SK-N-SH (cell line): Measurements from ENCODE around the gene SMARCC2. TPM values are rescaled to one million over a fixed set of nuclear protein-coding genes. Genes with fewer than 3 reads are reported as not detected.

Experiments used
- CTCF ChIA-PET: fragments of 300-600, 350-600 bp; formaldehyde crosslinking; extraction: SDS; loops from one replicate; lab custom pipeline; 2021; lab: Yijun Ruan, JAX
- POLR2A ChIA-PET: fragments of 350-600 bp; sonication (Branson Sonifier 250); formaldehyde crosslinking; extraction: SDS; loops from one replicate; lab custom pipeline; 2020; ENCODE audit warnings: antibody characterized with exemption, inconsistent platforms; lab: Yijun Ruan, JAX
- DNase-seq: peaks from one replicate; pipeline ENCODE4 v3.0.0; 2012
- H2AFZ ChIP-seq: fragments of 200-600 bp; sonication (generic); 2 replicates; pipeline ENCODE4 v1.8.1; 2016; ENCODE audit warnings: antibody characterized with exemption, mild to moderate bottlenecking, low read depth
- H3F3A ChIP-seq: fragments of 200-600 bp; sonication (generic); replicated peaks from 2 replicates; pipeline ENCODE3; 2016; ENCODE audit warnings: antibody characterized with exemption, mild to moderate bottlenecking; ENCODE audit not compliant: insufficient read depth
- H3K27ac ChIP-seq, 2 experiments: fragments of 200-500 bp in 1 of 2; fragments of 200-600 bp in 1 of 2; sonication (Bioruptor generic) in 1 of 2; sonication (generic), shearing (Covaris generic) in 1 of 2; 2 replicates each; pipeline versions ENCODE4 v1.5.1 to v1.6.1; 2014 to 2016; ENCODE audit warnings: low read depth in 2 of 2, inconsistent platforms in 1 of 2, low read length in 1 of 2, mild to moderate bottlenecking in 1 of 2, mixed read lengths in 1 of 2
- H3K27me3 ChIP-seq: fragments of 200-600 bp; sonication (generic), shearing (Covaris generic); 2 replicates; pipeline ENCODE4 v1.6.1; 2016; ENCODE audit warnings: mixed run types; ENCODE audit not compliant: insufficient read depth
- H3K36me3 ChIP-seq, 2 experiments: fragments of 200-500 bp in 1 of 2; fragments of 200-600 bp in 1 of 2; sonication (Bioruptor generic) in 1 of 2; sonication (generic) in 1 of 2; replicated peaks in 1 of 2; 2 replicates each; pipeline versions ENCODE3 to v1.5.1; 2014 to 2016; ENCODE audit warnings: low read length in 1 of 2, mild to moderate bottlenecking in 1 of 2; ENCODE audit not compliant: insufficient read depth in 2 of 2, control insufficient read depth in 1 of 2
- H3K4me1 ChIP-seq, 2 experiments: fragments of 200-500 bp in 1 of 2; fragments of 200-600 bp in 1 of 2; sonication (Bioruptor generic) in 1 of 2; sonication (generic), shearing (Covaris generic) in 1 of 2; 2 replicates each; pipeline versions ENCODE4 v1.5.1 to v1.6.1; 2014 to 2016; ENCODE audit warnings: low read depth in 1 of 2, low read length in 1 of 2, mixed run types in 1 of 2; ENCODE audit not compliant: insufficient read depth in 2 of 2, control insufficient read depth in 1 of 2
- H3K4me2 ChIP-seq: fragments of 200-600 bp; sonication (generic), shearing (Covaris generic); 2 replicates; pipeline ENCODE4 v1.6.1; 2017; ENCODE audit warnings: mixed run types
- H3K4me3 ChIP-seq, 2 experiments: fragments of 200-500 bp in 1 of 2; fragments of 200-600 bp in 1 of 2; sonication (Bioruptor generic) in 1 of 2; sonication (generic), shearing (Covaris generic) in 1 of 2; 2 replicates each; pipeline versions ENCODE4 v1.5.1 to v1.8.1; 2014 to 2016; ENCODE audit warnings: low read depth in 2 of 2, inconsistent platforms in 1 of 2, low read length in 1 of 2, mild to moderate bottlenecking in 1 of 2, mixed read lengths in 1 of 2, moderate library complexity in 1 of 2
- H3K79me2 ChIP-seq: fragments of 200-600 bp; sonication (generic); 2 replicates; pipeline ENCODE4 v1.8.1; 2017; ENCODE audit warnings: mild to moderate bottlenecking; ENCODE audit not compliant: insufficient read depth
- H3K9ac ChIP-seq: fragments of 200-600 bp; sonication (generic); 2 replicates; pipeline ENCODE4 v1.6.1; 2017; ENCODE audit warnings: mixed run types
- H3K9me2 ChIP-seq: fragments of 200-600 bp; sonication (generic); 2 replicates; pipeline ENCODE4 v1.6.1; 2017; ENCODE audit warnings: mixed run types
- H3K9me3 ChIP-seq: fragments of 200-600 bp; sonication (generic); 2 replicates; pipeline ENCODE4 v1.6.1; 2017; ENCODE audit warnings: mixed run types, mild to moderate bottlenecking, moderate library complexity
- H4K20me1 ChIP-seq: fragments of 200-600 bp; sonication (generic); 2 replicates; pipeline ENCODE4 v1.6.1; 2017; ENCODE audit warnings: mild to moderate bottlenecking, mixed run types; ENCODE audit not compliant: insufficient read depth
- EZH2phosphoT487 ChIP-seq: fragments of 200-600 bp; sonication (generic); IDR thresholded peaks from 2 replicates; pipeline ENCODE4 v1.6.1; 2017; ENCODE audit warnings: low read depth, mixed run types, mild to moderate bottlenecking, antibody characterized with exemption, moderate library complexity, borderline replicate concordance
- FOXJ3 ChIP-seq: sonication (generic); formaldehyde crosslinking; IDR thresholded peaks from 2 replicates; pipeline ENCODE4 v1.5.1; 2020; ENCODE audit warnings: mild to moderate bottlenecking, missing genetic modification reagents
- MXI1 ChIP-seq: IDR thresholded peaks from 2 replicates; pipeline ENCODE4 v1.6.1; 2012; ENCODE audit warnings: mild to moderate bottlenecking, low read depth, low read length, improper control_type of control experiment
- NFIC ChIP-seq: IDR thresholded peaks from 2 replicates; pipeline ENCODE4 v1.4.0; 2012; ENCODE audit warnings: borderline replicate concordance
- NRF1 ChIP-seq: IDR thresholded peaks from 2 replicates; pipeline ENCODE4 v1.6.1; 2012; ENCODE audit warnings: low read depth, mild to moderate bottlenecking, low read length
- PBX3 ChIP-seq: IDR thresholded peaks from 2 replicates; pipeline ENCODE4; 2012
- RCOR1 ChIP-seq: fragments of 150-350 bp; IDR thresholded peaks from 2 replicates; pipeline ENCODE4 v1.6.1; 2017; ENCODE audit warnings: antibody characterized with exemption, low read length
- SIN3A ChIP-seq: IDR thresholded peaks from 2 replicates; pipeline ENCODE4 v1.6.1; 2012; ENCODE audit warnings: low read depth, mild to moderate bottlenecking, low read length, moderate library complexity, borderline replicate concordance
- TAF1 ChIP-seq: IDR thresholded peaks from 2 replicates; pipeline ENCODE4 v1.6.1; 2012; ENCODE audit warnings: low read depth, mild to moderate bottlenecking, low read length, moderate library complexity, borderline replicate concordance
- TEAD4 ChIP-seq: IDR thresholded peaks from 2 replicates; pipeline ENCODE4 v1.4.0; 2012; ENCODE audit warnings: mild to moderate bottlenecking, borderline replicate concordance; ENCODE audit not compliant: insufficient read depth
- USF2 ChIP-seq: fragments of 150-350 bp; IDR thresholded peaks from 2 replicates; pipeline ENCODE4 v1.6.1; 2017; ENCODE audit warnings: antibody characterized with exemption, low read length, low read depth, borderline replicate concordance
- ZBTB33 ChIP-seq: IDR thresholded peaks from 2 replicates; pipeline ENCODE4 v1.4.0; 2012; ENCODE audit warnings: low read depth, borderline replicate concordance
- WGBS: methylation state at CpG from one replicate; pipeline ENCODE4 v1.1.6; 2017; ENCODE audit warnings: low lambda C conversion rate; 5-methylcytosine and 5-hydroxymethylcytosine counted together
- polyA plus RNA-seq, 3 experiments: library from polyadenylated mRNA; depleted of rRNA; stranded (reverse); fragments of >200 nt; gene quantifications; 2 replicates each; pipeline ENCODE4 v1.2.3, GENCODE V29; 2012
- TF ChIP-seq, protein P1 (sequence below): IDR thresholded peaks from 2 replicates; pipeline ENCODE4 v1.4.0; 2012; ENCODE audit warnings: low read depth, borderline replicate concordance

Gene SMARCC2
- polyA plus RNA-seq, 1 of the 3 experiments (the other 2 are of a cell fraction), result 64.3 TPM

DNA sequence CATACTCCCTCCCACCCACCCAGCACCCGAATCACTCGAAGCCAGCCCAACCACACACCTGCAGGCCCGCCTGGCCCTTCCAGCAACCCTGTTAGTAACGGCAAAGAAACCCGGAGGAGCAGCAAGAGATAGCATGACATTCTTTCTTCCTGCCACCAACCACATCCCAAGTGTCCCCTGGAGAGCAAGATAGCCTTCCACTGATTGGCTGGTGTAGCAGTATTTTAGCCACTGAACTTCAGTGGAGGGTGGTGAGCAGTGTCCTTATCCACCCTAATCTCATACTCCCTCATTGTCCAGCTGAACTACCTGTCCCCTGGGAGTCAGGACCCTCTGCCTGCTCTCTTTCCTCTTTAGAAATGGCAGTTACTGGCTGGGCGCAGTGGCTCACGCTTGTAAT is 39.8 kb upstream of the SMARCC2 start:
- Histone ChIP-seq H3K4me3 (no peak overlapping the region), H3K27ac (no peak overlapping the region), H3K4me2 (no peak overlapping the region), H3F3A (peaks cover 11% of the 10 kb centered on the region), H3K36me3 (no peaks in the 10 kb centered on the region), H3K4me1 (peaks cover 5 to 7% of the 10 kb centered on the region in 2 experiments; a peak in 1 of 4 replicates), H3K9ac (no peak overlapping the region), H3K9me2 (no peaks in the 10 kb centered on the region), H3K27me3 (no peaks in the 10 kb centered on the region), H3K9me3 (no peaks in the 10 kb centered on the region), H4K20me1 (no peaks in the 10 kb centered on the region), H3K79me2 (no peaks in the 10 kb centered on the region), H2AFZ (no peak overlapping the region)
- CTCF ChIA-PET, result interaction anchor here (2.1 kb wide), 1 partner anchor 40 kb away, joined by 10 read pairs; the partner anchor contains the start of gene SMARCC2
- POLR2A ChIA-PET, result no interaction called here
- no peak for TF ChIP-seq SIN3A
- TF ChIP-seq, protein P1, sequence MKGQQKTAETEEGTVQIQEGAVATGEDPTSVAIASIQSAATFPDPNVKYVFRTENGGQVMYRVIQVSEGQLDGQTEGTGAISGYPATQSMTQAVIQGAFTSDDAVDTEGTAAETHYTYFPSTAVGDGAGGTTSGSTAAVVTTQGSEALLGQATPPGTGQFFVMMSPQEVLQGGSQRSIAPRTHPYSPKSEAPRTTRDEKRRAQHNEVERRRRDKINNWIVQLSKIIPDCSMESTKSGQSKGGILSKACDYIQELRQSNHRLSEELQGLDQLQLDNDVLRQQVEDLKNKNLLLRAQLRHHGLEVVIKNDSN, result no peak
- no peak for TF ChIP-seq ZBTB33
- TF ChIP-seq FOXJ3, result no peak
- no peak for TF ChIP-seq PBX3
- no peak for TF ChIP-seq NRF1
- no peak for TF ChIP-seq MXI1
- TF ChIP-seq TAF1, result no peak
- no peak for TF ChIP-seq RCOR1
- TF ChIP-seq TEAD4, result no peak
- no peak for TF ChIP-seq NFIC
- TF ChIP-seq USF2, result no peak
- TF ChIP-seq EZH2phosphoT487, result no peak
- WGBS, result 86% methylated on average over 7 of the region's 7 CpGs
- DNase-seq, result no peak
